Vagina (tissue), 2 donors: ENCODE results near the gene COA1.

Experiments
- POLR2A ChIP-seq, 2 donors: fragments of 450-650 bp; IDR thresholded peaks; one replicate each; pipeline ENCODE4 v1.6.1; 2017; ENCODE audit warnings: antibody characterized with exemption in 2 of 2, mild to moderate bottlenecking in 2 of 2, moderate library complexity in 2 of 2
- TF ChIP-seq, protein P1 (sequence below), 3 experiments: fragments of 450-650 bp in 2 of 3; fragments of 200-600 bp in 1 of 3; sonication (generic) in 1 of 3; IDR thresholded peaks; one replicate each; pipeline ENCODE4 v1.5.1; 2017 to 2019; ENCODE audit warnings: antibody characterized with exemption in 3 of 3, mild to moderate bottlenecking in 2 of 3, moderate library complexity in 2 of 3

GRCh38 chr7:43653466-43653865 lies 75.9 kb downstream of the COA1 start:
- TF ChIP-seq, protein P1, sequence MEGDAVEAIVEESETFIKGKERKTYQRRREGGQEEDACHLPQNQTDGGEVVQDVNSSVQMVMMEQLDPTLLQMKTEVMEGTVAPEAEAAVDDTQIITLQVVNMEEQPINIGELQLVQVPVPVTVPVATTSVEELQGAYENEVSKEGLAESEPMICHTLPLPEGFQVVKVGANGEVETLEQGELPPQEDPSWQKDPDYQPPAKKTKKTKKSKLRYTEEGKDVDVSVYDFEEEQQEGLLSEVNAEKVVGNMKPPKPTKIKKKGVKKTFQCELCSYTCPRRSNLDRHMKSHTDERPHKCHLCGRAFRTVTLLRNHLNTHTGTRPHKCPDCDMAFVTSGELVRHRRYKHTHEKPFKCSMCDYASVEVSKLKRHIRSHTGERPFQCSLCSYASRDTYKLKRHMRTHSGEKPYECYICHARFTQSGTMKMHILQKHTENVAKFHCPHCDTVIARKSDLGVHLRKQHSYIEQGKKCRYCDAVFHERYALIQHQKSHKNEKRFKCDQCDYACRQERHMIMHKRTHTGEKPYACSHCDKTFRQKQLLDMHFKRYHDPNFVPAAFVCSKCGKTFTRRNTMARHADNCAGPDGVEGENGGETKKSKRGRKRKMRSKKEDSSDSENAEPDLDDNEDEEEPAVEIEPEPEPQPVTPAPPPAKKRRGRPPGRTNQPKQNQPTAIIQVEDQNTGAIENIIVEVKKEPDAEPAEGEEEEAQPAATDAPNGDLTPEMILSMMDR (IDR thresholded peaks at IDR 0.05), result no peak
- no peak for TF ChIP-seq POLR2A (IDR thresholded peaks at IDR 0.05)
